Measurements from ENCODE around the gene GAS7.

DNA sequence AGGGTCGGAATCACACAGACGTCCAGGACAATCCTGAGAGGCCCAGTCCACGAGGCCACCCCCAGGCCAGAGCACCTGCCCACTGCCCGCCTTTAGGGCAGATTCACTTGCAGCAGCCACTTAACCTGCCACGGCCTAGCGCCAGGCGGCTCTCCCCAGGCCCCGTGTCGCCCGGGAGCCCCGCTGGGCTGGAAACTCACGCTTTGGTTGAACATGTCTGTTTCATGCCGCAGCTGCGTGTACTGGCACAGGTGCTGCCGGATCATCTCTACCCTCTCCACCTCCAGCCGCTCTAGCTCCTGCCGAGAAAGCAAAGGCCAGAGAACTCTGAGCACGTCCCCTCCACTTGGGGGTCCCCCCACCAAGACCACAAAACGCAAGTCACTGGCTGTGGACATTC is 280.6 kb downstream of the GAS7 start:
- TF ChIP-seq, protein P1, sequence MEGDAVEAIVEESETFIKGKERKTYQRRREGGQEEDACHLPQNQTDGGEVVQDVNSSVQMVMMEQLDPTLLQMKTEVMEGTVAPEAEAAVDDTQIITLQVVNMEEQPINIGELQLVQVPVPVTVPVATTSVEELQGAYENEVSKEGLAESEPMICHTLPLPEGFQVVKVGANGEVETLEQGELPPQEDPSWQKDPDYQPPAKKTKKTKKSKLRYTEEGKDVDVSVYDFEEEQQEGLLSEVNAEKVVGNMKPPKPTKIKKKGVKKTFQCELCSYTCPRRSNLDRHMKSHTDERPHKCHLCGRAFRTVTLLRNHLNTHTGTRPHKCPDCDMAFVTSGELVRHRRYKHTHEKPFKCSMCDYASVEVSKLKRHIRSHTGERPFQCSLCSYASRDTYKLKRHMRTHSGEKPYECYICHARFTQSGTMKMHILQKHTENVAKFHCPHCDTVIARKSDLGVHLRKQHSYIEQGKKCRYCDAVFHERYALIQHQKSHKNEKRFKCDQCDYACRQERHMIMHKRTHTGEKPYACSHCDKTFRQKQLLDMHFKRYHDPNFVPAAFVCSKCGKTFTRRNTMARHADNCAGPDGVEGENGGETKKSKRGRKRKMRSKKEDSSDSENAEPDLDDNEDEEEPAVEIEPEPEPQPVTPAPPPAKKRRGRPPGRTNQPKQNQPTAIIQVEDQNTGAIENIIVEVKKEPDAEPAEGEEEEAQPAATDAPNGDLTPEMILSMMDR (IDR thresholded peaks at IDR 0.05 in 2 of 3, conservative IDR thresholded peaks at IDR 0.05 in 1 of 3; ENCODE audit: borderline replicate concordance in 1 of 3, insufficient read depth in 1 of 3, low read depth in 2 of 3, low read length in 2 of 3): no peak
- TF ChIP-seq CEBPB (IDR thresholded peaks at IDR 0.05; ENCODE audit: low read depth): no peak
- TF ChIP-seq, protein P2, sequence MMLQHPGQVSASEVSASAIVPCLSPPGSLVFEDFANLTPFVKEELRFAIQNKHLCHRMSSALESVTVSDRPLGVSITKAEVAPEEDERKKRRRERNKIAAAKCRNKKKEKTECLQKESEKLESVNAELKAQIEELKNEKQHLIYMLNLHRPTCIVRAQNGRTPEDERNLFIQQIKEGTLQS (IDR thresholded peaks at IDR 0.05): no peak
- TF ChIP-seq, protein P3, sequence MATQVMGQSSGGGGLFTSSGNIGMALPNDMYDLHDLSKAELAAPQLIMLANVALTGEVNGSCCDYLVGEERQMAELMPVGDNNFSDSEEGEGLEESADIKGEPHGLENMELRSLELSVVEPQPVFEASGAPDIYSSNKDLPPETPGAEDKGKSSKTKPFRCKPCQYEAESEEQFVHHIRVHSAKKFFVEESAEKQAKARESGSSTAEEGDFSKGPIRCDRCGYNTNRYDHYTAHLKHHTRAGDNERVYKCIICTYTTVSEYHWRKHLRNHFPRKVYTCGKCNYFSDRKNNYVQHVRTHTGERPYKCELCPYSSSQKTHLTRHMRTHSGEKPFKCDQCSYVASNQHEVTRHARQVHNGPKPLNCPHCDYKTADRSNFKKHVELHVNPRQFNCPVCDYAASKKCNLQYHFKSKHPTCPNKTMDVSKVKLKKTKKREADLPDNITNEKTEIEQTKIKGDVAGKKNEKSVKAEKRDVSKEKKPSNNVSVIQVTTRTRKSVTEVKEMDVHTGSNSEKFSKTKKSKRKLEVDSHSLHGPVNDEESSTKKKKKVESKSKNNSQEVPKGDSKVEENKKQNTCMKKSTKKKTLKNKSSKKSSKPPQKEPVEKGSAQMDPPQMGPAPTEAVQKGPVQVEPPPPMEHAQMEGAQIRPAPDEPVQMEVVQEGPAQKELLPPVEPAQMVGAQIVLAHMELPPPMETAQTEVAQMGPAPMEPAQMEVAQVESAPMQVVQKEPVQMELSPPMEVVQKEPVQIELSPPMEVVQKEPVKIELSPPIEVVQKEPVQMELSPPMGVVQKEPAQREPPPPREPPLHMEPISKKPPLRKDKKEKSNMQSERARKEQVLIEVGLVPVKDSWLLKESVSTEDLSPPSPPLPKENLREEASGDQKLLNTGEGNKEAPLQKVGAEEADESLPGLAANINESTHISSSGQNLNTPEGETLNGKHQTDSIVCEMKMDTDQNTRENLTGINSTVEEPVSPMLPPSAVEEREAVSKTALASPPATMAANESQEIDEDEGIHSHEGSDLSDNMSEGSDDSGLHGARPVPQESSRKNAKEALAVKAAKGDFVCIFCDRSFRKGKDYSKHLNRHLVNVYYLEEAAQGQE (IDR thresholded peaks at IDR 0.05; ENCODE audit: low read depth): no peak
- no peak for TF ChIP-seq POLR2A (IDR thresholded peaks at IDR 0.05; ENCODE audit: borderline replicate concordance, extremely low read depth, insufficient read depth, insufficient read length)
- TF ChIP-seq, protein P4, sequence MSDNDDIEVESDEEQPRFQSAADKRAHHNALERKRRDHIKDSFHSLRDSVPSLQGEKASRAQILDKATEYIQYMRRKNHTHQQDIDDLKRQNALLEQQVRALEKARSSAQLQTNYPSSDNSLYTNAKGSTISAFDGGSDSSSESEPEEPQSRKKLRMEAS (IDR thresholded peaks at IDR 0.05): no peak

Measured in HCT116 (cell line).